AG08396 (cell line): Measurements from ENCODE around the gene DTHD1.

Experiments
- DNase-seq: peaks from one replicate; pipeline ENCODE4 v3.0.0; 2012; ENCODE audit warnings: low spot score, mixed read lengths

Gene DTHD1

GRCh38 chr4:36348403-36348938, 67.1 kb downstream of the DTHD1 start:
- no peak for DNase-seq

- no peak for DNase-seq
Measured at GRCh38 chr4:36349938-36350549, 68.6 kb downstream of the DTHD1 start.

- DNase-seq = peak; percentile 7
Measured at GRCh38 chr4:36351082-36351666, 69.8 kb downstream of the DTHD1 start.

GRCh38 chr4:36353998-36354397, 72.6 kb downstream of the DTHD1 start:
- DNase-seq = no peak

GRCh38 chr4:36358173-36358572, 76.8 kb downstream of the DTHD1 start:
- DNase-seq = no peak

- DNase-seq = no peak
Measured at GRCh38 chr4:36360755-36361154, 79.3 kb downstream of the DTHD1 start.

- DNase-seq = no peak
Measured at GRCh38 chr4:36363024-36363423, 81.6 kb downstream of the DTHD1 start.

GRCh38 chr4:36374836-36375511, 93.6 kb downstream of the DTHD1 start:
- no peak for DNase-seq

- no peak for DNase-seq
Measured at GRCh38 chr4:36385951-36386571, 104.6 kb downstream of the DTHD1 start.

GRCh38 chr4:36386691-36387090, 105.3 kb downstream of the DTHD1 start:
- no peak for DNase-seq

GRCh38 chr4:36388710-36389109, 107.3 kb downstream of the DTHD1 start:
- no peak for DNase-seq

- no peak for DNase-seq
Measured at GRCh38 chr4:36391411-36391810, 110.0 kb downstream of the DTHD1 start.

- DNase-seq = no peak
Measured at GRCh38 chr4:36392024-36392423, 110.6 kb downstream of the DTHD1 start.

- no peak for DNase-seq
Measured at GRCh38 chr4:36392916-36393315, 111.5 kb downstream of the DTHD1 start.
